Vagina (tissue), 2 donors: ENCODE results near the gene MAPKBP1. TPM values are rescaled to one million over a fixed set of nuclear protein-coding genes. Genes with fewer than 3 reads are reported as not detected.

Experiments used
- DNase-seq, 2 donors: peaks; one replicate each; pipeline ENCODE4 v3.0.0-alpha.2; 2017; ENCODE audit errors: extremely low spot score in 2 of 2
- H3K27ac ChIP-seq: fragments of 200-600 bp; sonication (generic); one replicate; pipeline ENCODE4 v1.5.1; 2019
- H3K27me3 ChIP-seq: fragments of 200-600 bp; sonication (generic); one replicate; pipeline ENCODE4 v1.5.1; 2019
- H3K36me3 ChIP-seq, 2 donors: fragments of 200-600 bp; sonication (generic); one replicate each; pipeline ENCODE4 v1.5.1; 2017 to 2019
- H3K4me1 ChIP-seq: fragments of 200-600 bp; sonication (generic); one replicate; pipeline ENCODE4 v1.5.1; 2019
- H3K4me3 ChIP-seq, 2 donors: fragments of 200-600 bp; sonication (generic); 1 replicate in 1 of 2; 2 replicates in 1 of 2; pipeline ENCODE4 v1.5.1; 2016 to 2019
- H3K9me3 ChIP-seq: fragments of 200-600 bp; sonication (generic); one replicate; pipeline ENCODE4 v1.5.1; 2019
- POLR2A ChIP-seq, 2 donors: fragments of 450-650 bp; IDR thresholded peaks; one replicate each; pipeline ENCODE4 v1.6.1; 2017; ENCODE audit warnings: antibody characterized with exemption in 2 of 2, mild to moderate bottlenecking in 2 of 2, moderate library complexity in 2 of 2
- POLR2AphosphoS5 ChIP-seq, 2 donors: sonication (generic); formaldehyde crosslinking; IDR thresholded peaks; one replicate each; pipeline ENCODE4 v1.9.0; 2017; ENCODE audit warnings: antibody characterized with exemption in 2 of 2, mild to moderate bottlenecking in 2 of 2, low read depth in 1 of 2; ENCODE audit not compliant: insufficient read depth in 1 of 2
- intact Hi-C: fragments of 100-400 bp; cut with DNase I; formaldehyde crosslinking; loops from one replicate; pipeline ENCODE4 v1.15.1; 2023
- total RNA-seq: library from RNA; depleted of rRNA; stranded (reverse); fragments of >200 nt; gene quantifications from one replicate; pipeline ENCODE4 v1.2.3, GENCODE V29; 2016
- TF ChIP-seq, protein P1 (sequence below), 3 experiments: fragments of 450-650 bp in 2 of 3; fragments of 200-600 bp in 1 of 3; sonication (generic) in 1 of 3; IDR thresholded peaks; one replicate each; pipeline ENCODE4 v1.5.1; 2017 to 2019; ENCODE audit warnings: antibody characterized with exemption in 3 of 3, mild to moderate bottlenecking in 2 of 3, moderate library complexity in 2 of 3

The MAPKBP1 gene
- total RNA-seq, 1 donor from 2014 or later = 35.8 TPM

GRCh38 chr15:41821831-41822230 is 47.5 kb downstream of the MAPKBP1 start:
- Histone ChIP-seq H3K4me3 (no peak overlapping the region), H3K9me3 (no peaks in the 10 kb centered on the region), H3K36me3 (peaks cover 0 to 71% of the 10 kb centered on the region in 2 donors), H3K4me1 (no peaks in the 10 kb centered on the region), H3K27me3 (no peaks in the 10 kb centered on the region), H3K27ac (no peak overlapping the region)
- TF ChIP-seq POLR2AphosphoS5 (IDR thresholded peaks at IDR 0.05; ENCODE audit: insufficient read depth in 1 of 2, low read depth in 1 of 2) (no peak), POLR2A (IDR thresholded peaks at IDR 0.05) (no peak)
- TF ChIP-seq, protein P1, sequence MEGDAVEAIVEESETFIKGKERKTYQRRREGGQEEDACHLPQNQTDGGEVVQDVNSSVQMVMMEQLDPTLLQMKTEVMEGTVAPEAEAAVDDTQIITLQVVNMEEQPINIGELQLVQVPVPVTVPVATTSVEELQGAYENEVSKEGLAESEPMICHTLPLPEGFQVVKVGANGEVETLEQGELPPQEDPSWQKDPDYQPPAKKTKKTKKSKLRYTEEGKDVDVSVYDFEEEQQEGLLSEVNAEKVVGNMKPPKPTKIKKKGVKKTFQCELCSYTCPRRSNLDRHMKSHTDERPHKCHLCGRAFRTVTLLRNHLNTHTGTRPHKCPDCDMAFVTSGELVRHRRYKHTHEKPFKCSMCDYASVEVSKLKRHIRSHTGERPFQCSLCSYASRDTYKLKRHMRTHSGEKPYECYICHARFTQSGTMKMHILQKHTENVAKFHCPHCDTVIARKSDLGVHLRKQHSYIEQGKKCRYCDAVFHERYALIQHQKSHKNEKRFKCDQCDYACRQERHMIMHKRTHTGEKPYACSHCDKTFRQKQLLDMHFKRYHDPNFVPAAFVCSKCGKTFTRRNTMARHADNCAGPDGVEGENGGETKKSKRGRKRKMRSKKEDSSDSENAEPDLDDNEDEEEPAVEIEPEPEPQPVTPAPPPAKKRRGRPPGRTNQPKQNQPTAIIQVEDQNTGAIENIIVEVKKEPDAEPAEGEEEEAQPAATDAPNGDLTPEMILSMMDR (IDR thresholded peaks at IDR 0.05) = no peak
- intact Hi-C loops = no loop called here
- no peak for DNase-seq

- Histone ChIP-seq H3K27ac (no peak overlapping the region), H3K36me3 (peaks cover 0 to 65% of the 10 kb centered on the region in 2 donors), H3K4me1 (peaks cover 6% of the 10 kb centered on the region), H3K4me3 (no peak overlapping the region), H3K9me3 (no peaks in the 10 kb centered on the region), H3K27me3 (no peaks in the 10 kb centered on the region)
- intact Hi-C loops = no loop called here
- no peak for TF ChIP-seq POLR2AphosphoS5 (IDR thresholded peaks at IDR 0.05; ENCODE audit: insufficient read depth in 1 of 2, low read depth in 1 of 2)
- no peak for TF ChIP-seq POLR2A (IDR thresholded peaks at IDR 0.05)
- TF ChIP-seq, protein P1 (IDR thresholded peaks at IDR 0.05) = no peak
- no peak for DNase-seq
These were observed 48.2 kb downstream of the MAPKBP1 start for GRCh38 chr15:41822471-41822870.

DNA sequence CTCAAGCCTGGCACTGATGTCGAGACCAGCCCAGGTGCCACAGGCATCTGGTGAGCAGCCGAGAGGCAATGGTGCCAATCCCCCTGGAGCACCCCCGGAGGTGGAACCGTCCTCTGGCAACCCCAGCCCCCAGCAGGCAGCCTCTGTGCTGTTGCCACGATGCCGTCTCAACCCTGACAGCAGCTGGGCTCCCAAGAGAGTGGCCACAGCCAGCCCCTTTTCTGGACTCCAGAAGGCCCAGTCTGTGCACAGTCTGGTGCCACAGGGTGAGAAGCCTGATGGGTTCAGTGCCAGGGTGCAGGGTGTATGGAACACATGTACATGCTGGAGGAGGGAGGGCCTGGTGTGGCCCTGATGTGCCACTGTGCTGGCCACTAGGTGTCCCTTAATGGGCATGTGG is 48.7 kb downstream of the MAPKBP1 start:
- intact Hi-C loops = no loop called here
- Histone ChIP-seq H3K36me3 (peaks cover 0 to 60% of the 10 kb centered on the region in 2 donors), H3K27ac (no peak overlapping the region), H3K27me3 (no peaks in the 10 kb centered on the region), H3K4me3 (no peak overlapping the region), H3K4me1 (peaks cover 8% of the 10 kb centered on the region), H3K9me3 (no peaks in the 10 kb centered on the region)
- no peak for TF ChIP-seq POLR2AphosphoS5 (IDR thresholded peaks at IDR 0.05; ENCODE audit: insufficient read depth in 1 of 2, low read depth in 1 of 2)
- TF ChIP-seq, protein P1 (IDR thresholded peaks at IDR 0.05) = no peak
- TF ChIP-seq POLR2A (IDR thresholded peaks at IDR 0.05) = no peak
- no peak for DNase-seq

DNA sequence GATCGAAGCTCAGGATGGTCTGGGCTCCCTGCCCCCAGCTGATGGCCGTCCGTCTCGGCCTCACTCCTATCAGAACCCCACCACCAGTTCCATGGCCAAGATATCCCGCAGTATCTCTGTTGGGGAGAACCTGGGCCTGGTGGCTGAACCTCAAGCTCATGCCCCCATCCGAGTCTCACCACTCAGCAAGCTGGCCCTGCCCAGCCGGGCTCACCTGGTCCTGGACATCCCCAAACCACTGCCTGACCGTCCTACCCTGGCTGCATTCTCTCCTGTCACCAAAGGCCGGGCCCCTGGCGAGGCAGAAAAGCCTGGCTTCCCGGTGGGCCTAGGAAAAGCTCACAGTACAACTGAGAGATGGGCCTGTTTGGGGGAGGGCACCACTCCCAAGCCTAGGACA is 49.2 kb downstream of the MAPKBP1 start:
- TF ChIP-seq, protein P1 (IDR thresholded peaks at IDR 0.05) = no peak
- TF ChIP-seq POLR2AphosphoS5 (IDR thresholded peaks at IDR 0.05; ENCODE audit: insufficient read depth in 1 of 2, low read depth in 1 of 2) (no peak), POLR2A (IDR thresholded peaks at IDR 0.05) (no peak)
- Histone ChIP-seq H3K27ac (no peak overlapping the region), H3K9me3 (no peaks in the 10 kb centered on the region), H3K4me3 (no peak overlapping the region), H3K36me3 (peaks cover 0 to 55% of the 10 kb centered on the region in 2 donors), H3K4me1 (peaks cover 10% of the 10 kb centered on the region), H3K27me3 (no peaks in the 10 kb centered on the region)
- no peak for DNase-seq
- intact Hi-C loops = no loop called here

DNA sequence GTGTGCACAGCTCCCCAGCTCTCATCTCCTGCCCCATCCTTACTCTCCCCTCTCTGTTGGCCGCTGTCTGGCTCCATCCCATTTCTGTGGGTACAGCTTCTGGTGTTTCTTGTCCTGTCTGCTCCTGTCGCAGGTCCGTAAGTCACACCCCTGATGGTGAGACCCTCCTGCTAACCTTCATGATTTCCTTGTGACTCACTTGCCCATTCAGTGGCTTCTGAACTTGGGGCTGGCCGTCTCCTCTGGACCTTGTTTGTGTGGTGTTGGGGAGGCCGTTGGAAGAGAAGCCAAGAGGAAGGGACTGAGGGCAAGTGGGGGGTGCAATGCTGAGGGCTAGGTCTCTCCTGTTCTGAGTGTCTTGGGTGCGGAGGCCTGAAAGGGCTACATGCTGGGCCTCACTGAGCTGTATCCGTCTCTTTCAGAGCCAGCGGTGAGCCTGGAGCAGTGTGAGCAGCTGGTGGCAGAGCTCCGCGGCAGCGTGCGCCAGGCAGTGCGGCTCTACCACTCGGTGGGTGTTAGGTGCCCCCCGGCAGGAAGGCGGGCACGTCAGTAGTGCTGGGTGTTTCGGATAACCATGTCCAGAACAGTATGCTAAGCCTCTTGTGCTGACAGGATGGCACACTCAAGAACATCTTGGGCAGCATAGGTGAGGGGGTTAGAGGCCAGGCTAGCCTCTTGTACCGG is 49.9 kb downstream of the MAPKBP1 start:
- TF ChIP-seq, protein P1 (IDR thresholded peaks at IDR 0.05) = no peak
- TF ChIP-seq POLR2AphosphoS5 (IDR thresholded peaks at IDR 0.05; ENCODE audit: insufficient read depth in 1 of 2, low read depth in 1 of 2) = no peak
- TF ChIP-seq POLR2A (IDR thresholded peaks at IDR 0.05) = no peak
- intact Hi-C loops = no loop called here
- Histone ChIP-seq H3K36me3 (peaks cover 0 to 48% of the 10 kb centered on the region in 2 donors), H3K9me3 (no peaks in the 10 kb centered on the region), H3K27me3 (no peaks in the 10 kb centered on the region), H3K4me3 (no peak overlapping the region), H3K27ac (no peak overlapping the region), H3K4me1 (peaks cover 17% of the 10 kb centered on the region)
- no peak for DNase-seq
